ENCODE measurements around the gene ABCB10.
"Not testable (repeated sequence)": the region's sequence is repeated elsewhere in the genome, so short reads cannot be mapped to it uniquely, and the experiment has no call there.

The ABCB10 gene

GRCh38 chr1:229531326-229531725 is 27.2 kb downstream of the ABCB10 start:
- no peak for DNase-seq

- no peak for DNase-seq
Observed at GRCh38 chr1:229529639-229530038, 28.9 kb downstream of the ABCB10 start.

- no peak for DNase-seq
Observed at GRCh38 chr1:229526695-229527094, 31.8 kb downstream of the ABCB10 start.

- DNase-seq: no peak
Observed at GRCh38 chr1:229523052-229523451, 35.5 kb downstream of the ABCB10 start.

GRCh38 chr1:229514578-229515275 is 43.8 kb downstream of the ABCB10 start:
- DNase-seq: peak; percentile 48

- DNase-seq: not testable (repeated sequence)
Observed at GRCh38 chr1:229511625-229512024, 46.9 kb downstream of the ABCB10 start.

GRCh38 chr1:229511201-229511600 is 47.3 kb downstream of the ABCB10 start:
- DNase-seq: not testable (repeated sequence)

- DNase-seq: no peak
Observed at GRCh38 chr1:229509576-229509975, 48.9 kb downstream of the ABCB10 start.

GRCh38 chr1:229508823-229509337 is 49.6 kb downstream of the ABCB10 start:
- DNase-seq: no peak

GRCh38 chr1:229507951-229508822 is 50.3 kb downstream of the ABCB10 start, which contains the start of gene NUP133:
Gene NUP133, minus strand, starts transcription at chr1:229508341. Its CDS starts 92 bp downstream, at chr1:229508249.
- DNase-seq: peak; percentile 96

- no peak for DNase-seq
Observed at GRCh38 chr1:229507502-229507901, 51.0 kb downstream of the ABCB10 start.

- DNase-seq: no peak
Observed at GRCh38 chr1:229506633-229507032, 51.9 kb downstream of the ABCB10 start.

- no peak for DNase-seq
Observed at GRCh38 chr1:229495782-229496181, 62.7 kb downstream of the ABCB10 start.

- DNase-seq: no peak
Observed at GRCh38 chr1:229487181-229487580, 71.3 kb downstream of the ABCB10 start.

GRCh38 chr1:229485318-229485717 is 73.2 kb downstream of the ABCB10 start:
- no peak for DNase-seq

GRCh38 chr1:229482511-229482910 is 76.0 kb downstream of the ABCB10 start:
- no peak for DNase-seq

GRCh38 chr1:229480495-229480894 is 78.0 kb downstream of the ABCB10 start:
- no peak for DNase-seq

GRCh38 chr1:229479660-229480399 is 78.7 kb downstream of the ABCB10 start:
- no peak for DNase-seq

GRCh38 chr1:229478852-229479251 is 79.7 kb downstream of the ABCB10 start:
- DNase-seq: no peak

GRCh38 chr1:229475859-229476258 is 82.6 kb downstream of the ABCB10 start:
- DNase-seq: not testable (repeated sequence)

GRCh38 chr1:229474509-229474908 is 84.0 kb downstream of the ABCB10 start:
- no peak for DNase-seq

GRCh38 chr1:229471175-229471574 is 87.3 kb downstream of the ABCB10 start:
- DNase-seq: no peak

All from effector CD8-positive, alpha-beta T cell (primary cell).